ENCODE measurements around the gene KIFAP3.

The KIFAP3 gene

DNA sequence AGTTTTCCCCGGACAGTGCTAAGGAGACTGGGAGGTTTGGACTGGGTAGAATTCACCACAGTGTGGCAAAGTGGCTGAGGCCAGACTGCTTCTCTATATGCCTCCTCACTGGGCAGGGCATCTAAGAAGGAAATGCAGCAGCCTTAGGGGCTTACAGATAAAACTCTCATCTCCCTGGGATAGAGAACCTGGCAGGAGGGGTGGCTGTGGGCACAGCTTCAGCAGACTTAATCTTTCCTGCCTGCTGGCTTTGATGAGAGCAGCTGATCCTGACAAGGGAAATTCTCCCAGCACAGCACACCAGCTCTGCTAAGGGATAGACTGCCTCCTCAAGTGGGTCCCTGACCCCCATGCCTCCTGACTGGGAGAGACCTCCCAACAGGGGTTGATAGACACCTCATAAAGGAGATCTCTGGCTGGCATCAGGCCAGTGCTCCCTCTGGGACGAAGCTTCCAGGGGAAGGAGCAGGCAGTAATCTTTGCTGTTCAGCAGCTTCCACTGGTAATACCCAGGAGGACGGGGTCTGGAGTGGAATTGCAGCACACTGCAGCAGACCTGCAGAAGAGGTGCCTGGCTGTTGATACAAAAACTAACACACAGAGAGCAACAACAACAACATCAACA lies 25.2 kb downstream of the KIFAP3 start:
- no peak for DNase-seq (ENCODE audit: low read depth)
- H3K4me3 ChIP-seq (ENCODE audit: low read length) = no peak overlapping the region
- TF ChIP-seq, protein P1, sequence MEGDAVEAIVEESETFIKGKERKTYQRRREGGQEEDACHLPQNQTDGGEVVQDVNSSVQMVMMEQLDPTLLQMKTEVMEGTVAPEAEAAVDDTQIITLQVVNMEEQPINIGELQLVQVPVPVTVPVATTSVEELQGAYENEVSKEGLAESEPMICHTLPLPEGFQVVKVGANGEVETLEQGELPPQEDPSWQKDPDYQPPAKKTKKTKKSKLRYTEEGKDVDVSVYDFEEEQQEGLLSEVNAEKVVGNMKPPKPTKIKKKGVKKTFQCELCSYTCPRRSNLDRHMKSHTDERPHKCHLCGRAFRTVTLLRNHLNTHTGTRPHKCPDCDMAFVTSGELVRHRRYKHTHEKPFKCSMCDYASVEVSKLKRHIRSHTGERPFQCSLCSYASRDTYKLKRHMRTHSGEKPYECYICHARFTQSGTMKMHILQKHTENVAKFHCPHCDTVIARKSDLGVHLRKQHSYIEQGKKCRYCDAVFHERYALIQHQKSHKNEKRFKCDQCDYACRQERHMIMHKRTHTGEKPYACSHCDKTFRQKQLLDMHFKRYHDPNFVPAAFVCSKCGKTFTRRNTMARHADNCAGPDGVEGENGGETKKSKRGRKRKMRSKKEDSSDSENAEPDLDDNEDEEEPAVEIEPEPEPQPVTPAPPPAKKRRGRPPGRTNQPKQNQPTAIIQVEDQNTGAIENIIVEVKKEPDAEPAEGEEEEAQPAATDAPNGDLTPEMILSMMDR (conservative IDR thresholded peaks at IDR 0.05; ENCODE audit: low read length) = no peak

GRCh38 chr1:170048515-170048914 lies 26.0 kb downstream of the KIFAP3 start:
- TF ChIP-seq, protein P1 (conservative IDR thresholded peaks at IDR 0.05; ENCODE audit: low read length) = no peak
- no peak for DNase-seq (ENCODE audit: low read depth)
- no peak overlapping the region for H3K4me3 ChIP-seq (ENCODE audit: low read length)

GRCh38 chr1:170044187-170044586 lies 30.3 kb downstream of the KIFAP3 start:
- TF ChIP-seq, protein P1 (conservative IDR thresholded peaks at IDR 0.05; ENCODE audit: low read length) = no peak
- DNase-seq (ENCODE audit: low read depth) = peak; percentile 8
- no peak overlapping the region for H3K4me3 ChIP-seq (ENCODE audit: low read length)

DNA sequence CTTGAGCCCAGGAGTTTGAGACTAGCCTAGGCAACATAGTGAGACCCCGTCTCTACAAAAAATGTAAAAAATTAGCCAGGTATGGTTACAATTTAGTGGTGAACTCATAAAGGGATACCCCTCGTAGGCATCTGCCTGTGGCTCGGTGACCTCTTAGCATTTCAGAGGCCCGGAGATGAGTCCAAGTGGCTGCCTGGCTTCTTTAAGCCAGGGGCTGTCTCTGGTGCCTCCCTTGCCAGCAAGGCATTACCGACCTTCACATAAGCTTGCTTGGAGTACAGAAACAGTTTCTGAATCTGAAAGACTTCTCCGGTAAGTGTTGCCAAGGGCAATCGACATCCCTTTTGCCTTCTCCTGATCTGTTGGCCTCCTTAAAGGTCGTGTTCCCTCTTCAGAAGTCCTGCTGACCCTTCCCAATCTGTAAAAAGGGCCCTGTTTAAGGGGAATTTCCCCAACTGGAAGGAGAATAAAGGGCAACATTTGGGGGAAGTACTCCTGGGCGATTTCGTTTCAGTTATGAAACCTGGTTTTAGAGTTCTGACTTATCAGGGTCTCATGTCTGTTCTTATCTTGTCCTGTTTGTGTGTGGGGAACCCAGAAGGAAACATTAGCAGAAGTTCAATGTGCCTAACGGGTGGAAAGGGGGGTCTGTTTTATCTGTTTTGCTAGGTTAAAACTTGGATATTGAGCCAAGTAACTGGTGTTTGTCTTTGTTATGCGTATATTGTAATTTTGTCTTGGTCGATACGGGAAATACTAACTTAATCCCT lies 32.9 kb downstream of the KIFAP3 start:
- TF ChIP-seq, protein P1 (conservative IDR thresholded peaks at IDR 0.05; ENCODE audit: low read length) = no peak
- DNase-seq (ENCODE audit: low read depth) = no peak
- no peak overlapping the region for H3K4me3 ChIP-seq (ENCODE audit: low read length)

- TF ChIP-seq, protein P1 (conservative IDR thresholded peaks at IDR 0.05; ENCODE audit: low read length) = no peak
- no peak overlapping the region for H3K4me3 ChIP-seq (ENCODE audit: low read length)
- peak; percentile 64 for DNase-seq (ENCODE audit: low read depth)
Measured at GRCh38 chr1:170032531-170033280, 41.8 kb downstream of the KIFAP3 start.

- no peak overlapping the region for H3K4me3 ChIP-seq (ENCODE audit: low read length)
- DNase-seq (ENCODE audit: low read depth) = no peak
- TF ChIP-seq, protein P1 (conservative IDR thresholded peaks at IDR 0.05; ENCODE audit: low read length) = no peak
Measured at GRCh38 chr1:170030212-170030611, 44.3 kb downstream of the KIFAP3 start.
